HUES64 (cell line): ENCODE data around the gene PDZD7.
"Not testable (repeated sequence)": the region's sequence is repeated elsewhere in the genome, so short reads cannot be mapped to it uniquely, and the experiment has no call there.

Experiments used
- H3K27ac ChIP-seq: 2 replicates; pipeline ENCODE4 v1.7.0; 2013; ENCODE audit warnings: low read depth, low read length, inconsistent platforms
- H3K27me3 ChIP-seq: 2 replicates; pipeline ENCODE4 v1.6.1; 2013; ENCODE audit warnings: mild to moderate bottlenecking, low read length; ENCODE audit not compliant: insufficient read depth
- H3K36me3 ChIP-seq: 2 replicates; pipeline ENCODE4 v1.6.1; 2013; ENCODE audit warnings: mild to moderate bottlenecking, low read length; ENCODE audit not compliant: insufficient read depth
- H3K4me1 ChIP-seq: 2 replicates; pipeline ENCODE4 v1.6.1; 2013; ENCODE audit warnings: mild to moderate bottlenecking, low read length, moderate library complexity; ENCODE audit not compliant: insufficient read depth
- H3K4me3 ChIP-seq: 2 replicates; pipeline ENCODE4 v1.5.1; 2013; ENCODE audit warnings: mild to moderate bottlenecking, low read length, moderate library complexity
- H3K9ac ChIP-seq: 2 replicates; pipeline ENCODE4 v1.6.1; 2013; ENCODE audit warnings: mild to moderate bottlenecking, low read depth, low read length
- H3K9me3 ChIP-seq: 2 replicates; pipeline ENCODE4 v1.6.1; 2013; ENCODE audit warnings: low read depth, low read length; ENCODE audit not compliant: insufficient read depth
- WGBS: fragments of 150-250, 120-280 bp; methylation state at CpG from one replicate; pipeline ENCODE4 v1.1.7; 2013; ENCODE audit warnings: missing lambda C conversion rate; 5-methylcytosine and 5-hydroxymethylcytosine counted together

The PDZD7 gene

DNA sequence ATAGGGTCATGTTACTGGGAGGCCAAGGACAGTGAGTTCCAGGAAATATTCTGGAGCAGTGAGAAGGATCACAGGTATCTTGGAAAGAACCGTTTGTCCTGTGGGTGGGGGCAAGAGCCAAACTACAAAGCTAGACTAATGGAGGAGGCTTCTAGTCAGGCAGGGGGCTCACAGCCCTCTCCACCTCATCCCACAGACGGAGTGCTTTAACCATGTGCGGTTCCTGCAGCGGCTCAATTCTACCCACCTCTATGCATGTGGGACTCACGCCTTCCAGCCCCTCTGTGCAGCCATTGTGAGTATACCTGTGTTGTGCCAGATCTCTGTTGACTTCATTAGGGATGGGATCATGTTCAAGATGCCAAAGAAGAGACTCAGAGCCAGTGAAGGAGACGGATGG, 53.5 kb downstream of the PDZD7 start:
- H3K27ac ChIP-seq = no peak overlapping the region
- H3K4me1 ChIP-seq = no peaks in the 10 kb centered on the region
- peaks cover 23% of the 10 kb centered on the region for H3K36me3 ChIP-seq
- no peak overlapping the region for H3K9ac ChIP-seq
- no peaks in the 10 kb centered on the region for H3K9me3 ChIP-seq
- H3K4me3 ChIP-seq = no peak overlapping the region
- 92% methylated on average over 6 of the region's 6 CpGs for WGBS
- H3K27me3 ChIP-seq = no peaks in the 10 kb centered on the region

DNA sequence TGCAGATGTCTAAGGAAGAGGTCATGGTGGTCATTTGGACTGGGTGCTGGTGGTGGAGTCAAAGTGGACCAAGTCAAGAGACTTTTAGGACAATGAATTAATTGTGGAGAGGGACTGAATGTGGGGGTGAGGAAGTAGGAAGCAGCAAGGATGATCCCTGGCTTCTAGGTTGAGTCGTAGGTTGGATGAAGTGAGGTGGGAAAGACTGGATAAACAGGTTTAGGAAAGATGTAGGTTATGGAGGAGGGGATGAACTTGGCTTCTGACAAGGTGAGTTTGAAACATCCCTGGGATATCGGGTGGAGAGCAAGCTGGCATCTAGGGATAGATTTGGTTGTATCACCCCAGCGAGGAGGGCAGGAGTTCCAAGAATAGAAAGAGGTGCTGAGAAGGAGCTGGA, 54.0 kb downstream of the PDZD7 start:
- Histone ChIP-seq H3K36me3 (peaks cover 23% of the 10 kb centered on the region), H3K4me1 (no peaks in the 10 kb centered on the region), H3K27me3 (no peaks in the 10 kb centered on the region), H3K27ac (no peak overlapping the region), H3K4me3 (no peak overlapping the region), H3K9me3 (no peaks in the 10 kb centered on the region), H3K9ac (no peak overlapping the region)
- WGBS = 91% methylated on average over 3 of the region's 3 CpGs

DNA sequence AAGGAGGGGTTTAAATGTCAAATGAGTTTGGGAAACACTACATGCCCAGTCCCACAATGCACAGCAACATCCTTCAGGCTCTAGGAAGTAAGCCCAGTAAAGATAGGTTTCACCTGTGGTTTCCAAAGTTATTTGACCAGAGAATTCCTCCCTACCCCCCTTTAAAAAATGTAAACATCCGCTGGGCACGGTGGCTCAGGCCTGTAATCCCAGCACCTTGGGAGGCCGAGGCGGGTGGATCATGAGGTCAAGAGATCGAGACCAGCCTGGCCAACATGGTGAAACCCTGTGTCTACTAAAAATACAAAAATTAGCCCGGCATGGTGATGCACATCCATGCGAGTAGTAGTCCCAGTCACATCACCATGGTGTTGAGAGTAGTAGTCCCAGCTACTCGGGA, 55.5 kb downstream of the PDZD7 start:
- H3K4me3 ChIP-seq, H3K9me3 ChIP-seq, H3K27ac ChIP-seq, H3K27me3 ChIP-seq, H3K4me1 ChIP-seq, H3K9ac ChIP-seq: not testable (repeated sequence)
- 86% methylated on average over 8 of the region's 8 CpGs for WGBS
- peaks cover 12% of the 10 kb centered on the region; the same call in 1 of the 2 replicates for H3K36me3 ChIP-seq

DNA sequence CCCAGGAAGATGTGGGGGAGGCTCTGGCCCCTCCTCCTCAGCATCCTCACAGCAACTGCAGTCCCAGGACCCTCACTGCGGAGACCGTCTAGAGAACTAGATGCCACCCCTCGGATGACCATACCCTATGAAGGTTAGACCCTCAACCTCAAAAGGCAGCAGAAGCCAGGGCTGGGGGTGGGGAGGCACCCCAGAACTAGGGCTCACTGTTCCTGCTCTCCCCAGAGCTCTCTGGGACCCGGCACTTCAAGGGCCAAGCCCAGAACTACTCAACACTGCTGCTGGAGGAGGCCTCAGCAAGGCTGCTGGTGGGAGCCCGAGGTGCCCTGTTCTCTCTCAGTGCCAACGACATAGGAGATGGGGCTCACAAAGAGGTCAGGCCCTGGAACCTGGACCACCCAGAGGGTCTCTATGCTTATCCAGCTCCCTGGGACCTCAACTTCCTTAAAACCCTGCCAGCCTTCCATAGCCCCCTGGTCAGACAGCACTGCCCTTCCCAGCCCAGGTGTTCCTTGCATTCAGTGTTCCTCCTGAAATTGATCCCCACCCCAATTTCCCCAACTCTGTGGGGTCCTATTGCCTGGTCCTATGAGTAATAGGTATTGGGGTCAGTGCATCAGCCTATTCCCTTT, 57.9 kb downstream of the PDZD7 start:
- Histone ChIP-seq H3K4me3 (no peak overlapping the region), H3K4me1 (peaks cover 9% of the 10 kb centered on the region; the same call in 1 of the 2 replicates), H3K27me3 (peaks cover 8% of the 10 kb centered on the region), H3K36me3 (no peaks in the 10 kb centered on the region), H3K27ac (no peak overlapping the region), H3K9ac (no peak overlapping the region), H3K9me3 (no peaks in the 10 kb centered on the region)
- 95% methylated on average over 6 of the region's 6 CpGs for WGBS

DNA sequence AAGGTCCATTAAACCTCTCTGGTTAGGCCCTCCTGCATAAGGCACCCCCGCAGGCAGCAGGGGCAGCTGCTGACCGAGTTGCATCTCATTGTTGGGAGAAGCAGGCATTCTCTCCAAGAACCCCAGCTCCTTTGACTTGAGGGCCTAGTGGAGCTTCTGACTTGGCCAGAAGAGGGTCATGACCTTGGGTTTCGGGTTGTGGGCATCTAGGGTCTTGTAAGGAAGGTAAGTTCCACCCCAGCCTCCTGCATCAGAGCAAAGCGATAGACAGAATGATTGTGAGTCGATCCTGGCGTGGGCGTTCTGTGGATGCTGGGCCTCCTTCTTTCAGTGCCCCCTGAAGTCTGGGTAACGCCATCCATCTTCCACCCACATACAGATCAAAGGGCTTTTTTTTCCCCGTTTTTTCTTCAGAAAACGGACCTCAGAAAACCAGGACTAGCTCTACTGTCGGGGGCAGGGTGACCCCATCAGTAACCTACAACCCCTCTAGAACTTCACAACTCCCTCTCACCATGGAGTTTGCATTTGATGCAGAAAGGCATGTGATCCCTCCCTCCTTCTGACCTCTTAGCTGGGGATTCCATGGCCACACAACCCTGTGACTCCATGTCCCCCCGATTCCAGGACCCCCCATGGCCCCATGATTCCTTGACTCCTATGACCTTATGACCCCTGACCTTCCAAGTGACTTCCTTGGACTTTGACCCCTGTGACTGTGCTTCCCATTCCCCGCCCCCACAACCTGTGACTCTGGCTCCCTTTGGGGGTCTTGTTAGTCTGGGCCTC, 58.6 kb downstream of the PDZD7 start:
- Histone ChIP-seq H3K4me1 (peaks cover 9% of the 10 kb centered on the region; the same call in 1 of the 2 replicates), H3K36me3 (no peaks in the 10 kb centered on the region), H3K9ac (no peak overlapping the region), H3K4me3 (no peak overlapping the region), H3K9me3 (no peaks in the 10 kb centered on the region), H3K27me3 (peaks cover 8% of the 10 kb centered on the region), H3K27ac (no peak overlapping the region)
- 83% methylated on average over 13 of the region's 13 CpGs for WGBS

DNA sequence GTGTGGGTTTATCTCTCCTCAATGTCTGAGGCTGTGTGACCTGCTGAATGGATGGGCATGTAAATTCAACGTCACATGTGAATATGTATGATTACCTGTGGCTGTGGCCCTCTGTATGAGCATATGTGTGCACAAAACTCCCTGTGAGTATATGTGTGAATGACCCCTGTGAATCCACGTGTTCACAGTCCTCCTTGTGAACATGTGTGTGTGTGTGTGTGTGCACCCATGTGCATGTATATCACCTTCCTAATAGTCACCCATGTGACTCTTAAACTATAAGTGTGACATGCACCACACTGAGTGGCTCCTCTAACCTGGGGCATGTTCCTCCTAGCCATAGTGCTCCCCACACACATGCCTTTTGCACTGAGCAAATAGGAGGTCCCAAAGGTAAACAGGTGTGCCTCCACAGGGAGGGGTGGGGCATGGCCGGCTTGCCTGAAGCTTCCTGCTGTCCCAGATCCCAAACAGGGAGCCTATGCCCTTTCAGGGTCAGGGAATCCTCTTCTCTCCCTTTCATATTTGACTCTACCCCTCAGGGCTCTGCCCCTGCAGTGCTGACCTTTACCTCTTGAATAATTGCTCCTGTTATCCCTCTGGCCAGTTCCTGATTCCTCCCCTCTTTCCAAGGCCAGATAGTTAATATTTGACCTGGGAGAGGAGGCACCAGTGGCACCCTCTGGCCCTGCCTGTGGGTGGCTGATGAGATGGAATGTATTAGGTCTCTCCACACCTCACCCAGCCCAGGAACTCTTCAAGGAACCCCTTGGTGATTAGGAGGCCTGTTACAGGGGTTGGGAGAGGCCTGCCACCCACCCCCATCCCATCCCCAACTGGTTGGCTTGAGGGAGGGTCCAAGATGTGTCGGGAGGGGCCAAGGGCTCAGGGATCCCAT, 59.8 kb downstream of the PDZD7 start:
- H3K9me3 ChIP-seq = no peaks in the 10 kb centered on the region
- no peak overlapping the region for H3K27ac ChIP-seq
- H3K4me1 ChIP-seq = peaks cover 9% of the 10 kb centered on the region; the same call in 1 of the 2 replicates
- no peak overlapping the region for H3K9ac ChIP-seq
- no peaks in the 10 kb centered on the region for H3K36me3 ChIP-seq
- WGBS = 68% methylated on average over 4 of the region's 4 CpGs
- peaks cover 8% of the 10 kb centered on the region for H3K27me3 ChIP-seq
- H3K4me3 ChIP-seq = no peak overlapping the region

DNA sequence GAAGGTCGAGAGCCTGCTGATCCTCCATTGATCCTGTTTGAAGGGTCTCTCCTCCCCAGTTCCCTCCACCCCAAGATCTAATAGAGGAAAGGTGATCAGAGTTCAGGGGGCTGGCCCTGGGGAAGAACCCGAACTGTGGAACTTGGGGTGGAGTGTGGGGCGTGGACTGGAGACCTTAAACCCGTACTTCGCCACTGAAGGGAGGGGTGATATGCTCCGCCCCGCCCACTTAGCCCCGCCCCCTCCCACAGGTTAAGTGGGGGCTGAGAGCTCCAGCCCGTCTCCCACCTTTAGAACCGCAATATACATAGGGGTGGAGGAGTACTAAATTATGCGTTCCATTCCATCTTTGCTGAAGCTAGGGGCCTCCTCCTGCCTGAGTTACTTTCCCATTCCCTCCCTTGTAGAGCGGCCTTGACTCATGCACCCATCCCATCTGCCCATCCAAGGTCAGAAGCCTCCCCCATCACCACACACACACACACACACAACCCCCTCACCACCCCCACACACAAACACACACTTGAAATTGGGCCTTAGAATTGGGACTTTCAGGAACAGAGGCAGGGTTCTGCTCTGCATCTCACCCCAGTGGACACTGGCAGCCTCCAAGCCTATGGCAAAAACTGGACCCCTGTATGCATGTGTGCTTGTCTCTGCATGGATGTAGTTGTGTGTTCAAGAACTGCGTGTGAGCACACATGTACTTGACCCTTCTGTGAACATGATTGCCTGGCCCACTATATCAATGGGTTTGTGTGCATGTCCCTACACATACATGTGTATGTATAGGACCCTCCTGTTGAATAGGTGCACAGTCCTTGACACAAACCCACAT, 60.6 kb downstream of the PDZD7 start:
- peaks cover 2% of the 10 kb centered on the region; the same call in 1 of the 2 replicates for H3K36me3 ChIP-seq
- WGBS = 26% methylated on average over 8 of the region's 13 CpGs
- H3K4me1 ChIP-seq = peaks cover 9% of the 10 kb centered on the region; the same call in 1 of the 2 replicates
- no peaks in the 10 kb centered on the region for H3K9me3 ChIP-seq
- peak overlapping the region; percentile 57 for H3K4me3 ChIP-seq
- no peak overlapping the region for H3K27ac ChIP-seq
- no peak overlapping the region for H3K9ac ChIP-seq
- peaks cover 8% of the 10 kb centered on the region for H3K27me3 ChIP-seq

DNA sequence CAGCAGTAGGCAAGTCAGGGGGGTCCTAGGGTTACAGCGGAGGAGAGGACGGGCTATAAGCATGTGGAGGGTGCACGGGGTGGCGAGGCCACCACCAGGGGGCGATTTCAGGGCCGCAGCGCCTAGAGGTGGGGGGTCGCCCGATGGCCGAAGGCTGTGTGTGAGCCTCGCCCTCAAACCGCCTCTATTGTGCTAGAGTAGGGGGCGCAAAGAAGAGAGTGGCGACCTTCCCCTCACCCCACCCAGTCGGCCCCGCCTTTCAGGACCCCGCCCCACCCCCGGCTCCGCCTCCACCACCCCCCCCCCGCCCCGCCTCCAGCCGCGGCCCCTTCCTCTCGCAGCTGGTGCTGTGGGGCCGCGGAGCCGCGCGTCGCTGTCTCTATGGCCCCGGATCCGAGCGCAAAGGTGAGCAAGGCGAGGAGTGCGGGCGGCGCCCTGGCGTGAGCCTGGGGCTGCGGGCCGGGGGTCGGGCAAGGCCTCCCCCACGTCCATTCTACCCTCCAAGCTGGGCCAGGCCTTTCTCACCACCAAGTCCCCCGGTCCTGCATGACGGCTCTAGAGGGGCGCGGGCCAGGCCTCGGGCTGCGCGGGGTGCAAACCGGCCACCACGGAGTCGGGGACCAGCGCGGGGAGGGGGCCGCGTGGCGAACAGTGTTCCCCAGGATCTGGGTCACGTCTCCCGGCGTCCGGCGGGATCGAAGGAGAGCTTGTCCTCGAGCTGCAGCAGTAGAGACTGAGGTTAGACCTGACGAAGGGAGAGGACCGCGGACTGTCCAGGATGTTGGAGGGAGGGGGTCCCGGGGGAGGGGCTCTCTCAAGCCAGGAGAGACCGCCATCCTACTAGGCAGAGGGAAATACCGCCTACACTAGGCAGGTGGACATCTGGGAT, 61.5 kb downstream of the PDZD7 start, which contains the start of gene SEMA4G:
Gene SEMA4G (plus strand): TSS at position 318 of the 889 bp plus-strand sequence. CDS start 3,409 bp downstream, outside the sequence.
- H3K4me3 ChIP-seq = peak within 1 kb of the TSS; percentile 57
- peaks cover 8% of the 10 kb centered on the region for H3K27me3 ChIP-seq
- H3K36me3 ChIP-seq = peaks cover 4% of the 10 kb centered on the region; the same call in 1 of the 2 replicates
- H3K27ac ChIP-seq = no peak within 1 kb of the TSS
- no peaks in the 10 kb centered on the region for H3K9me3 ChIP-seq
- peak within 1 kb of the TSS; percentile 65 for H3K9ac ChIP-seq
- H3K4me1 ChIP-seq = peaks cover 9% of the 10 kb centered on the region; the same call in 1 of the 2 replicates
- WGBS = 1% methylated on average over 62 of the region's 70 CpGs

DNA sequence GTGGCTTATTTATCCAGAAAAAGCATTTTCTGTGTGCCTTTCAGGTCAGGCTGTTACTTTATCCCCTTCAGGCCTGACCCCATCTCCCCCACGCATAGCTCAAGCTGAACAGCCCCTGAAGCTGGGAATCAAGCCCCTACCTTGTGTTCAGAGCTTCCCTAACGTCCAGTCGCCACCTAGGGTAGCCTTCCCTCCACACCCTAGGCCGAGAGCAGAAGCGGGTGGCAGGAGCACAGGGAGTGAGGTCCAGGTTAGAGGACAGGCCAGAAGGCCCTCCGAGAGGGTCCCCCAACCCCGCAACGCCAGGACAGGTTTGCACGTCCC, 62.1 kb downstream of the PDZD7 start:
- peak overlapping the region; percentile 57 for H3K4me3 ChIP-seq
- peaks cover 8% of the 10 kb centered on the region for H3K27me3 ChIP-seq
- peaks cover 9% of the 10 kb centered on the region; the same call in 1 of the 2 replicates for H3K4me1 ChIP-seq
- peaks cover 8% of the 10 kb centered on the region for H3K36me3 ChIP-seq
- 16% methylated on average over 9 of the region's 9 CpGs for WGBS
- no peaks in the 10 kb centered on the region for H3K9me3 ChIP-seq
- H3K27ac ChIP-seq = no peak overlapping the region
- H3K9ac ChIP-seq = peak overlapping the region; percentile 50
